GM21529 (cell line): ENCODE measurements around the gene SLC25A1.

Source experiments
- ATAC-seq: cut with Tn5 transposase; IDR thresholded peaks from one replicate; pipeline ENCODE4 v1.9.1; 2021; ENCODE audit not compliant: unreplicated experiment

Gene SLC25A1

DNA sequence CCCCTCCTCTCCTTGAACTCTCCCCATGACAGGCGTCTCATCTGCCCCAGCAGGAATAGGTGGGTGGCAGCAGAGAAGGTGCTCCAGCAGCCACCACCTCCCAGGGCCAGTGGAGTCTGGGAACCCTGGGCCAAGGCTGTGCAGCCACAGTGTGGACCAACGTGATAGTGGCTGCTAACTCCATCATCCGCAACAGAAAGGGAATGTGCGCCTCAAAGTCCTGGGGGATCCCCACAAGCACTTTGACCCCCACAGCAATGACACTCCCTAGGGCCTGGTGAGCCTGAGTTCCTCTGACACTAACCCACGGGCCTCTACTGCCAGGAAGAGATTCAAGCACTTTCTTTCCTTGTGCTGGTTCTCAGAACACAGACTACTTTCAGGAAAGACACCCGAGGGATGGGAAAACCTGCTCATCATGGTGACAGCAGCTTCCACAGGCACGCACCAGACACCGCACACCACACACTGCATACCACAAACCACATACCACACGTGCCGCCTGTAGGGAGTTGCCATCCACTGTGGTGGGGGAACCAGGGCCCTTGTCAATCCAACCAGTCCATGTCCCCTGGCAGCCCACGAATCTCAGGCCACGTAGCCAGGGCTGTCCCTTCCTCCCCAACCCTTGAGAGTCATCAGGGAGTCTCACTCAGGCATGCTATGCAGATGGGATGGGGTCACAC is 3.4 kb upstream of the SLC25A1 start:
- ATAC-seq: no peak

DNA sequence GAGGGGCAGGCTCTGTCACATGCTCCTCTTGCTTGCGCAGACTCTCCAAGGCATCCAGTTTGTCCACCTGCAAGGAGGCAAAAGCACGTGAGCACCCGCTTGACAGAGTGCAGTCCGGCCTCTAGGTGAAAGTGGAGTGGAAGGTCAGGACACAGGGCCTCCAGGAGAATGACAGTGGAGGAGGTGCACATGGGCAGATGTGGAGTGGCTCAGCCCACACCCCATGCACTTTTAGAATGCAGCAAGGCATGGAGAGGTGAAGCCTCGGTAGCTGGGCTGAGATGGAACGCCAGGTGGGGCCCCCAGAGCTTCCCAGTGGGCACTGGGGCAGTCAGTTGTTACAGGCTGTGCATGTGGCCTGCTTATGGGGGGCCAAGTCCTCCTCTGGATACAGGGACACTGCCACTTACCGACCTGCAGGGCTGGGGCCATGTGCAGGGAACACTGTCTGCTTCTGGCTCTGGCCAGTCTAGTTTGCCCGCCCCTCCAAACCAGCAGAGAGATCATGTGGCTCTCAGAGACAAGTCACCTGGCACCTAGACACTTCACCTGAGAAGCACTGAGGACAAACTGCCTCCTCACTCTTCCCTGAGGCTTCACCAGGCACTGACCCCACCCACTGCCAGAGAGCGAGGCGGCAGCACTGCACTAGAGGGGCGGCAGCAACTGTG is 2.3 kb upstream of the SLC25A1 start:
- no peak for ATAC-seq

DNA sequence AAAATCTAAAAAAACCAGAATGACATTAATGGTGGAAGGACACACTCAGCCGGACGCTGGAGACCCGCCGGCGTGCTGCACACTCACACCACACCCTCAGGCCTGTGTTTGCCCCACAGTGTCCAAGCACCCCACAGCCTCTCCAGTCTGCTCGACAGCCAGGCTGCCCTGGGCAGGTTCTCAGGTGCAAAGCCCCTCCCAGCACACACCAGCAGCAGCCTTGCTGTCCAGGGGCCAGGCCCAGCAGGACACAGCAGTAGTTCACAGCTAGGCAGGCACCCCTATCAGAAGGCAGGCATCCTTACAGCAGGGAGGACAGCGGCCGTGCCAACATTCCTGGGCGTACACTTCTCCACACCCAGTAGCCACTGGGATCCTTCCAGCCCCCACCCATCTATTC is 1.7 kb upstream of the SLC25A1 start:
- no peak for ATAC-seq

DNA sequence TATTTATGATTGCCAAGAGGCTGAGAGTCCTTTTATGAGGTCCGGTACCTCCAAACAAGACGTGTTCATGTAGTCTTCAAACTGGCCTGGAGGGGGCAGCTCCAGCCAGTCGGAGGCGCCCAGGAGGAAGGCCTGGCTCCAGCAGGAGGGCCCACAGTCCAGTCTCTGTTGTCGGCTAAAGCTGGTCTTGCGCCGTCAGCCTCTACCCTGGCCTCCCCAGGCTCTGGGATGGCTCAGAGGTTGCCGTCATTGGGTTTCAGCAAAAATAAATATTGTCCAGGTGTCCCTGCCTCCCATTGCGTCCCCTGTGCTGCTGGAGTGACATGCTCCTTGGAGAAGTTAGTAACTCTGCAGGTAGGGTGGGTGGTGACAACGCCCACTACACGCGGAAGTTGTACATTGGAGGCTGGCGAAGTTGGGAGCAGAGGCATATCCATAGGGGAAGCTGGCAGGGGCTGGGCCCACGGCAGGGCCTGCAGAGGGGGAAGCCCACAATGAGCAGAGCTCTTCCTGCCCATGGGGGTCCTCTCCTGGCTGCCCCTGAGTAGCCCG is 1.0 kb upstream of the SLC25A1 start:
- peak; percentile 48 for ATAC-seq

DNA sequence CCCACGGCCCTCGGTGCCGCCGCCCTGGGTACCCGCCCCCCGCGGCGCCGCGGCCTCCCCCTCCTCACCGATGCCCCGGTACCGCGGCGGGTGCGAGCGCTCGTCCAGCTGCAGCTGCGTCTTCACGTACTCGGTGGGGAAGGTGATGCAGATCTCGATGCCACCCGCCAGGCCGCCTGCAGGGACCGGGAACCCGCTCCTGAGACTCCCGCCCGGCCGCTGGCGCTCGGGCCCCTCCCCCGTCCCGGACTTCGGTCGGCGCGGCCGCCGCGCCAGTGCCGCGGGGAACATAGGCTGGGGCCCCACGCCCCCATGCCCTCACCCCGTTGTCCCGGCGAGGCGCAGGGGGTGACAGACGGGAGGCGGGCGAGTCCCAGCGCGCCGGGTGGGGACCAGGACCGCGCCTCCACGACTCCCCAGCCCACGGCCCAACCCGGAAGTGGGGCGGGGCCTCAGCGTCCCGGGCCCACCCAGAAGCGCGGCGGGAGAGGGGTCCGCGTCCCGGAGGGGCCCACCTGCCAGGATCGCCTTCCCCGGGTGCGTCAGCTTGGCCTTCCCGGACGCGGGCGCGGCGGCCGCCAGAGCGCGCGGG is 375 bp downstream of the SLC25A1 start:
- peak; percentile 25 for ATAC-seq

DNA sequence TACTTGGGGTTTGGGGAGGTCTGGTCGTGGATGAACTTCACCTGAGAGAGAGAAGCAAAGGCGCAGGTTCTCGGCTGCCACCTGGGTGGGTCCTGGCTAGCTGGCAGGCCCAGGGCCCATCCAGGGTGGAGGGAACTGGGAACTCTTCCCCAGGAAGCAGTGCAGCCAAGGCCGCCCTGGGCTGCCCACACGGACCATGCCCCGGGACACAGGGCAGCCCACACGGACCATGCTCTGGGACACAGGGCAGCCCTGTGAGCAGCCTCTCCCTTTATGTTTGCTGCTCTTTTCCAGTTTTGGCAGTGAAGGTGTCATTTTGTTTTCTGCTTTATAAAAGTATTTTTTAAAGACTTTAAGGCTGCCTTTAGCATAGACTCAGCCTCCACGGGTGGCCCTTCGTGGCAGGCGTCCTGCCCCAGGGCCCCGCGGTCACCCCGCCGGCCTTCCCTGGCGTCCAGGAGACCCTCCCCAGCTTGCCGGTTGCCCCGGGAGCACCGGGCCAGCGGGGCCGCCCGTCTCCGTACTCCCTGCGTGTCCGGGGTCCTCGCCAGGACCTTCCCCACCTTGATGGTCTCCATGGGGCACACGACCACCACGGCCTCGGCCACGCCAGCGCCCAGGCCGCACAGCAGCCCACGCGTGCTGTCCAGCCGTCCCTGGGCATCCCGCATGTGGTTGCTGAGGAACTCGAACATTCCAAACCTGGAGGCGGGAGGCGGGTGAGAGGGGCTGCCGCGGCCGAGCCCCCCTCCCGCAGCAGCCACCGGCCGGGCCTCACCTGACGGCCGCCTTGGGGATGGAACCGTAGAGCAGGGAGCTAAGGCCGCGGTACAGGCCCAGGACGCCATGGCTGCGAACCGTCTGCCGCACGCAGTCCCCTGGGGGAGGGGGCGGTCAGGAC is 1.1 kb downstream of the SLC25A1 start:
- no peak for ATAC-seq

DNA sequence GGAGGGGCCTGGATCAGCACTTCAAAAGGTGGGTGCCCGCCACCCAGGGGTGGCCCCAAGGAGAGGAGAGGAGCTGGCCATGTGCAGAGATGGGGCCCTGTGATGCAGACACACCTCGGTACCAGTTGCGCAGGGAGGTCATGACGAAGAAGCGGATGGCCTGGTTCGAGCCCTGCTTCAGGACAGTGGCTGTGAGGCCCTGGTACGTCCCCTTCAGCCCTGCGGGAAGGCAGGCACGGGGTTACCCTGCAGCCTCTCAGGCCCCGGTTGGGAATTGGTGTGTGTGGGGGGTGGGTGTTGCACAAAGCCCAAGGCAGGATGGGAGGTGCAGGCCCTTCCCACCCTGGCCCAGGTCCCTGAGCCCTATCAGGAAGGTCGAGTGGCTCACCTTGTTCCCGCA is 1.8 kb downstream of the SLC25A1 start:
- ATAC-seq: no peak

DNA sequence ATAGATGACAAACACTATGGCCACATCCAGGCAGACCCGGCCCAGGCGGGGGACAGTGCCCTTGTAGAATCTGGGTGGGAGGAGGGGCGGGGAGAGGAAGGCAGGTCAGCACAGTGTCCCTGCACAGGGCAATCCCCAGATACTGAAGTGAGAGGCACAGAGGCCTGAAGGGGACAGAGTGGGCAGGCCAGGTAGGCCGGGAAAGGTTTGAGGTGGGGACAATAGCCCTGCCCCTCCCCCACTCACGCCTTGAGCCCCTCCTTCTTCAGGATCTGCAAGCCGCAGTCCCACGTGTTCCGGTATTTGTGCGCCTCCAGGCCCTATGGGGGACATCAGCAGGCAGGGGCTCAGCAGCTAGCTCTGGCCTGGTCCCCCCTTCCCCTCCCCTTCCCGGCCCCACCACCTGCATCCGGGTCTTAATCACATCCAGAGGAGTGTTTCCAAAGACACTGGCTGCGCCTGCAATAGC is 2.3 kb downstream of the SLC25A1 start:
- no peak for ATAC-seq

DNA sequence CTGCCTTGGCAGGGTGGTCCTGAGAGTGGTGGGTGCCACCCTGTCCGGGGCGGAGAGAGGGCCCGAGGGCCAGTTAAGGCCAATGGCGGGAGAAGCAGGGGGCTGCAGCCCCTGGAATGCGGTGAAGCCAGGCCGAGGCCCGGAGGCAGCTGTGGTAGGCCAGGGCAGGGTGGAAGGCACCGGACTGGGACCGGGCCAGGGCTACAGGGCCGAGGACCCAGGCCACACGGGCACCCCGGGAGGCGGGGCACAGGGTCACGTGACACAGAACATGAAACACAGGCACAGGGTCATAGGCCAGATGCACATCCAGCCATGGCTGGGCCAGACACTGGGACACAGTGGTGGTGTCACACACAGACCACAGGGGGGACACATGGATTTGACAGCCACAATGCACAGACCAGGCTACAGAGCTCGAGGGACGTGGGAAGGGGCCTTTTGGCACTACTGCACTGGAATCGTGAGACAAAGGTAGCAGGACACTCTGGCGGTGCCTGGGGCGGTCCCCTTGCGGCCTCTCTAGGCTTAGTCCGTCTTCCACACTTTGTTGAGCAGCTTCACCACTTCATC is 2.8 kb downstream of the SLC25A1 start:
- ATAC-seq: no peak

DNA sequence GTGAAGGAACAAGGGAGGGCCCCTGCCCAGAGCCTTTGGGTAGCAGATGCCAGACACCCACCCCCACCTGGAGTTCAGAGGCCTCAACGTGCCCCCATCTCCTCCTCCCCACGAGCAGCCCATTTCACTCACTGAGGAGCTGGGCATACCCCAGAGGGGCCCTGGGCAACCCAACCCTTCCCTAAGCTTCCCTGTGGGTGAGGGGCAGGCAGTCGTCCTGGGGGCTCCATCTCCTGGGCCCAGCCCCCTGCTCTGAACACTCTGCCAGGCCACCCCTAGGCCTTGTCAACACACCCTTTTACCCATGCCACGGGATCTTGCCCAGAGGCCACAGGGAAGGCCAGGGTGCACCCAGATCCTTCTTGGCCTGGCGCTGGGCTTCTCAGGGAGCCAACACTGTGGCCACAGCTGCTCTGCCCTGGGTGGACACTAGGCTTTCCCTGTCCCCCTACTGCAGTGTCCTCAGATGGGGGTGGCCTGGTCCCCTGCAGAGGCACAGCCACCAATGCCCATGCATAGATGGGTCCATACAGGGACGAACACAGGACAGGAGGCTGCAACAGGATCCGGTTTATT is 3.4 kb downstream of the SLC25A1 start:
- no peak for ATAC-seq

DNA sequence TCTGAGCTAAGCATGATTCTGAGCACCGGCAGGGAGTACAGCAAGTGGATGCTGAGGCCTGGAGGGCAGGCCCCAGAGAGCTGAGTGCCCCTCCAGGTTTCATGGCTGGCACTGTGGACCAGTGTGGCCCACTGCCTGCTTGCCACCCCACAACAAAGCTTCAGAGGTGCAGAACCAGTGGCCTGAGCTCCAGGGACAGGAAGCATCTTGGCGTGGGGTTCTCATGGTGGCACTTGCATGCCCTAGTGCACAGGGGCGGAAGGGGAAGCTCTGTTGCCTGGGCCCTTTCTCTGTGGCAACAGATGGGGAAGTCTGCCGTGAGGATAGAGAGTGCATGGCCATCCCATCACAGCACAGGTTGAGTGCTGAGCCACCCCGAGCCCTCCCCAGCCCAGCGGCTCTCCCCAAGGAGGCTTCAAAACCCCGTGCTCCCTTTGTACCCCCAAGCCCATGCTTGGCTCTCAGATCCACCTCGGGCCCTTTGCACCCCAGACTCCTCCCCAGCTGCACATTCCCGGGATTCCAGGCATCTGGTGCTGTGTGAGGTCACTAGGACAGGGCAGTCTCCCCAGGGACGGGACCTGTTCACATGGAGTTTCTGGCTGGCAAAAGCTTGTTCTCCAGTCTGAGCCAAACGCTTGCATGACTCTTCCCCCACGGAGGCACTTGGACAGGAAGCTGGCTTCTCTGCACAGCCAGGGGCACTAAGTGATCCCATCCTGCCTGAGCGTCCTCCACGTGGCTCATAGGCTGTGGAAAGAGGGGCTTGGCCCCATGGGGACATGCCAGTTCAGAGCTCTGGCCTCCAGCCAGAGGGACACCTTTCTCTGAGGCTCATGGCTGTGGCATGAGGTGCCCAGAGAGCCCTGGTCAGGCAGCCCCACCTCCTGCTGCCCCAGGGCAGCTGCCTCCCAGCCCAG is 4.2 kb downstream of the SLC25A1 start:
- no peak for ATAC-seq

DNA sequence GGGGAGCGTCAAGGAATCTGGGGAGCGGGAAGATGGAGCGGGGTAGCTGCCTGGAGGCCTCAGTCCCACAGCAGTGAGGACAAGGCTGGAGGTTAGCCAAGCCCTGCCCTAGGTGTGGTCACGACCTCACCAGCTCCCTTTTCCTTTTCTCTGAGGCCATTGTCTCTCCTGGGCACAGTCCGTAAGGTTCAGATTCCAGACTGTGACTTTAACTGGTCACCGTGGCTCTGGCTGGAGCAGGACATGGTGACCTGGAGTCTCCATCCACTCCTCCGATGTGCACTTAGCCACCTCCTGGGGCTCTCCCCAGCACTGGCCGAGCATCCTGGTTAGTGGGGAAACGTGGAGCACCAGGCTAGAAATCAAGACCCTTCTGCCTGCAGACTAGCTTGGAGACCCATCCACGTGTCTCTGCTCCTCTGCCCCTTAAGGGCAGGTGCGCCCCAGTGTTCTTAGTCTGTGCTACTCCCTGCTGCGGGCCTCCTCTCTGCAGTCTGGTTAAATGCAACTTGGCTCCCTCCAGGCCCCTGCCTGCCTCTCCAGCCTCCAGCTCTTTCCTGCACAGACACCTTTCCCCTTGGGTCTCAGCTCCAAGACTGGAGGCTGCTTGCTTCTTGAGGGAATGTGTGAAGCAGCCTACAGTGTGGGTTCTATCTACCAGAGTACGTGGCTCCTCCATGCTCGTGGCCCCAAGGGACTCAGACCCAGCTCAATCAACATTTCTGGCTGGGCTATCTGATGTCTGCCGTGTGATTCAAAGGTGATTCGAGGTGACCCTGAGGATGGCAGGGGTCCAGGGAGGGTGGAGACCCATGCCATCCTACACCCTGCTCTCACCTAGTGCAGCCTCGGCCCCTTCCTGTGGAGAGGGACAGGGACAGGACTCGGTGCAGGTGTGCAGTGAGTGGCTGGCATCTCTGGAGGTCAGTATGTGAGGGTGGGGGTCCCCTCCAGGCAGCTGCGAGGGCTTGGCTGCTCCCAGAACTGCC is 5.2 kb downstream of the SLC25A1 start:
- no peak for ATAC-seq

DNA sequence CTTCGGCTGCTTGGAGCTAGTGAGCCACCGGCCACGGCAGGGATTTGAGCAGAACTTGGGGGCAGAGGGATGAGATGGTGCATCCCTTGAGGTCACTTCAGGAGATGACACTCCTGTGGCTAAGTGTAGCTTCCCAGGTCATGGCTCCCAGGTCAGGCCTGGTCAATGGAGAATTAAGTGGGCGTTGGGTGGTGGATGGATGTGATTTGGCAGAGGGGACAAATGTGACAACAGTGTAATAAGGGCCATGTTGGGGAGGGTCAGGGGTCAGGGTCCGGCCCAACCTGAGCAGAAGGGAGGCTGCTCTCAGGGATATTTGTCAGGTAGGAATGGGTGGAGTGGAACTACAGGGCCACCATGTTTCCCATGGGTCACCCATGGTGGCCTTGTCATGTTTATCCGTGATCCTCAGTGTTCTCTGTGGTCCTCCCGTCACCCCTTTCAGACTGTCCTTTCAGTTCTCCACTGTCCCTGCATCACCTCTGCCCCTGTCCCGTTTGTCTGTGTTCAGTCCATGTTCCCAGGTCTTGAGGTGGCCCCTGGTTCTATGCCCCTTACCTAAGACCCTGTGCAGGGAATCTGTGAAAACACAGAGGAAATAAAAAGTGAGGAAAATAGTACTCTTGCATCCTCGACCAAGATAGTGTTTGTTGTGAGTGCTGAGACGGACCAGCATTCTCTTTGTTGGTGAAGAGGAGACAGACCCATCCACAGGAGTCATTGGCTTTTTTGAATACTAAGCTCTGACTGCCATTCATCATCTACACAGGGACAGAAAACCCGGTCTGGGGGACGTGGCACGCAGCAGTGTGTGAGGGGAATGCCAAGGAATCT is 6.1 kb downstream of the SLC25A1 start:
- no peak for ATAC-seq

DNA sequence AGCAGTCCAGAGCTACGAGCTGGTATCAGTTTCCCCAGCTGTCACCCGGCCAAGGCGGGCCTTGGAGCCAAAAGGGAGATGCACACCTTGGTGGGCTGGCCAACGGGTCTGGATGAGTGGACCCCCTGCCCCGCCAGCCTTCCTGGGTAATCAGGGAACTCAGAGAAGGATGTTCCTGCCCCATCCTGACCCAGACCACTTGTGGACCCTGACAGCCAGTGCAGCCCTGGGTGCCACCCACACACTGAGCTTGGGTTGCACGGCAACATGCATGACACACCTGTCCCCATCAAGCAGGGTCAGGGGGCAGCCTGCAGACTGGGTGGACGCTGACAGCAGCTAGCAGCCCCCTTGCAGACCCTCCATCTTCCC is 8.6 kb downstream of the SLC25A1 start:
- no peak for ATAC-seq

DNA sequence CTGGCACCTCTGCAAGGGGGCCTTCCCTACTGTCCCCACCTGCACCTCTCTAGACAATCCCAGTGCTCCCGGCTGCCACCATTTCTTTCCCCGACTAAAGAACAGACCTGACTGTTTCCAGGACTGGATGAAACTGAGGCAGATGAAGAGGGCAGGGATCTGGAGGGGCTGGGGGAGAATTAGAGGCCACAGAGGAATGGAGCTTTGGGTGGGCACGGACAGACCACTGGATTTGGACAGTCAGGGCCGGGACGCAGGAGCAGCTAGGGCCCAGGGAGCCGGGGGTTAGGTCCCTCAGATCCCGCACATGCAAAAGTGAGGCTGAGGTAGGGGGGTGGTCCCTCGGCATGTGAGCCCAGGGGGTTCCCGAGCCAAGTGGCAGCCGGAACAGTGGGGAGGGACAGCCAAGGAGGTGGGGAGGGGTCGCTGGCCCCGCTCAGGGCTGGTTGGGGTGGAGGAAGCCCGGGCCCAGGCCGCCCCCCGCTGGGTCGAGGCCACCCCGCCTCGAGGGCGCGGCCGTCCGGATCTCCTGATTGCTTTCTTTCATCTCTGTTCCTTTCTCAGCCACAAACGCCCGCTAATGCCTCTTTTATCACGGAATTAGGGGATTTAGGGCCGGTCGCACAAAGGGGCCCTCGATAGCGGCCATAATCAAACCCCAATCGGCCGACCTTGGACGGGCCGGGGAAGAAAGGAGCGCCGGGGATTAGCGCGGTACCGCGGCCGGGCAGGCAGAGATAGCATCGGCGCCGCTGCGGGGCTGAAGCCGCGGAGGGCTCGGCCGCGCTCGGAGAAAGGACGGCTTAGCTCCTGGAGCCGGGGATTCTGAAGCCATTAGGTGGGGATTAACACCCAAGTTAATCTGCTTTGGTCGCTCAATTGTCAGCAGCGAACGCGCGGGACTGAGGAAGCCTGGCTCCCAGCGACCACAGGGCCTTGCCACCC is 9.3 kb downstream of the SLC25A1 start:
- no peak for ATAC-seq
